HEK293 (cell line): ENCODE results near the gene LIN52.

Experiments used
- GLI2 ChIP-seq: fragments of 450-650 bp; formaldehyde crosslinking; IDR thresholded peaks from 2 replicates; pipeline ENCODE4; 2017; ENCODE audit warnings: missing biosample characterization, missing genetic modification characterization, low read depth, borderline replicate concordance
- HOXC10 ChIP-seq: sonication (generic); formaldehyde crosslinking; IDR thresholded peaks from 2 replicates; pipeline ENCODE4 v1.8.1; 2023; ENCODE audit warnings: mild to moderate bottlenecking, missing genetic modification reagents
- KLF1 ChIP-seq: fragments of 450-650 bp; formaldehyde crosslinking; IDR thresholded peaks from 2 replicates; pipeline ENCODE4 v1.5.1; 2016; ENCODE audit warnings: missing biosample characterization, missing genetic modification characterization
- SETDB1 ChIP-seq: IDR thresholded peaks from one replicate; pipeline ENCODE4 v1.6.1; 2017; ENCODE audit warnings: mild to moderate bottlenecking, low read length, moderate library complexity, mixed read lengths; ENCODE audit not compliant: insufficient read length
- TCF7L2 ChIP-seq: IDR thresholded peaks from 2 replicates; pipeline ENCODE4 v1.6.1; 2011; ENCODE audit warnings: low read depth, mild to moderate bottlenecking, inconsistent platforms, low read length, moderate library complexity, borderline replicate concordance
- ZBTB1 ChIP-seq: fragments of 450-650 bp; formaldehyde crosslinking; IDR thresholded peaks from 2 replicates; pipeline ENCODE4 v1.5.1; 2016; ENCODE audit warnings: missing biosample characterization, missing genetic modification characterization
- ZBTB17 ChIP-seq: fragments of 450-650 bp; formaldehyde crosslinking; IDR thresholded peaks from 2 replicates; pipeline ENCODE4 v1.5.1; 2016; ENCODE audit warnings: missing biosample characterization, missing genetic modification characterization
- ZBTB48 ChIP-seq: fragments of 450-650 bp; formaldehyde crosslinking; IDR thresholded peaks from 2 replicates; pipeline ENCODE4 v1.5.1; 2016; ENCODE audit warnings: missing biosample characterization, missing genetic modification characterization
- ZBTB7A ChIP-seq: fragments of 450-650 bp; formaldehyde crosslinking; IDR thresholded peaks from 2 replicates; pipeline ENCODE4 v1.5.1; 2016; ENCODE audit warnings: low read depth, missing biosample characterization, missing genetic modification characterization
- ZFP37 ChIP-seq: fragments of 450-650 bp; formaldehyde crosslinking; IDR thresholded peaks from 2 replicates; pipeline ENCODE4 v1.5.1; 2016; ENCODE audit warnings: missing biosample characterization, missing genetic modification characterization
- ZNF10 ChIP-seq: fragments of 450-650 bp; formaldehyde crosslinking; IDR thresholded peaks from 2 replicates; pipeline ENCODE4 v1.5.1; 2017; ENCODE audit warnings: missing biosample characterization, missing genetic modification characterization
- ZNF132 ChIP-seq: fragments of 450-650 bp; formaldehyde crosslinking; IDR thresholded peaks from 2 replicates; pipeline ENCODE4 v1.5.1; 2017; ENCODE audit warnings: missing biosample characterization, missing genetic modification characterization, borderline replicate concordance
- ZNF155 ChIP-seq: fragments of 450-650 bp; formaldehyde crosslinking; IDR thresholded peaks from 2 replicates; pipeline ENCODE4 v1.5.1; 2016; ENCODE audit warnings: missing biosample characterization, missing genetic modification characterization
- ZNF174 ChIP-seq: fragments of 450-650 bp; formaldehyde crosslinking; IDR thresholded peaks from 2 replicates; pipeline ENCODE4 v1.5.0; 2017; ENCODE audit warnings: missing biosample characterization, mild to moderate bottlenecking, missing genetic modification characterization
- ZNF19 ChIP-seq: fragments of 450-650 bp; formaldehyde crosslinking; IDR thresholded peaks from 2 replicates; pipeline ENCODE4; 2016; ENCODE audit warnings: missing biosample characterization, missing genetic modification characterization, low read depth
- ZNF2 ChIP-seq: fragments of 450-650 bp; formaldehyde crosslinking; IDR thresholded peaks from 2 replicates; pipeline ENCODE4 v1.5.1; 2016; ENCODE audit warnings: missing biosample characterization, missing genetic modification characterization
- ZNF214 ChIP-seq: fragments of 450-650 bp; formaldehyde crosslinking; IDR thresholded peaks from 2 replicates; pipeline ENCODE4 v1.5.1; 2017; ENCODE audit warnings: missing biosample characterization, mild to moderate bottlenecking, missing genetic modification characterization, borderline replicate concordance
- ZNF23 ChIP-seq: fragments of 450-650 bp; formaldehyde crosslinking; IDR thresholded peaks from 2 replicates; pipeline ENCODE4 v1.5.1; 2016; ENCODE audit warnings: missing biosample characterization, missing genetic modification characterization, borderline replicate concordance
- ZNF26 ChIP-seq: fragments of 450-650 bp; formaldehyde crosslinking; IDR thresholded peaks from 2 replicates; pipeline ENCODE4 v1.5.1; 2016; ENCODE audit warnings: missing biosample characterization, missing genetic modification characterization
- ZNF280C ChIP-seq: fragments of 450-650 bp; formaldehyde crosslinking; IDR thresholded peaks from 2 replicates; pipeline ENCODE4 v1.5.1; 2016; ENCODE audit warnings: missing biosample characterization, missing genetic modification characterization
- ZNF416 ChIP-seq: fragments of 450-650 bp; formaldehyde crosslinking; IDR thresholded peaks from 2 replicates; pipeline ENCODE4 v1.5.1; 2016; ENCODE audit warnings: missing biosample characterization, missing genetic modification characterization
- ZNF48 ChIP-seq: fragments of 450-650 bp; formaldehyde crosslinking; IDR thresholded peaks from 2 replicates; pipeline ENCODE4 v1.5.1; 2016; ENCODE audit warnings: missing biosample characterization, missing genetic modification characterization
- ZNF501 ChIP-seq: fragments of 450-650 bp; formaldehyde crosslinking; IDR thresholded peaks from 2 replicates; pipeline ENCODE4 v1.5.1; 2016; ENCODE audit warnings: missing biosample characterization, missing genetic modification characterization
- ZNF510 ChIP-seq: fragments of 450-650 bp; formaldehyde crosslinking; IDR thresholded peaks from 2 replicates; pipeline ENCODE4 v1.5.1; 2018; ENCODE audit warnings: mild to moderate bottlenecking, missing genetic modification characterization, missing biosample characterization; ENCODE audit not compliant: insufficient replicate concordance
- ZNF521 ChIP-seq: fragments of 450-650 bp; formaldehyde crosslinking; IDR thresholded peaks from 2 replicates; pipeline ENCODE4 v1.5.1; 2017; ENCODE audit warnings: missing biosample characterization, mild to moderate bottlenecking, missing genetic modification characterization
- ZNF529 ChIP-seq: fragments of 450-650 bp; formaldehyde crosslinking; IDR thresholded peaks from 2 replicates; pipeline ENCODE4 v1.5.1; 2017; ENCODE audit warnings: missing genetic modification characterization, missing biosample characterization; ENCODE audit not compliant: insufficient replicate concordance
- ZNF544 ChIP-seq: fragments of 450-650 bp; formaldehyde crosslinking; IDR thresholded peaks from 2 replicates; pipeline ENCODE4 v1.5.0; 2017; ENCODE audit warnings: missing biosample characterization, missing genetic modification characterization
- ZNF560 ChIP-seq: fragments of 450-650 bp; formaldehyde crosslinking; IDR thresholded peaks from 2 replicates; pipeline ENCODE4 v1.5.1; 2017; ENCODE audit warnings: missing biosample characterization, missing genetic modification characterization, borderline replicate concordance
- ZNF561 ChIP-seq: fragments of 450-650 bp; IDR thresholded peaks from 2 replicates; pipeline ENCODE4 v1.5.1; 2018; ENCODE audit warnings: missing biosample characterization, missing genetic modification characterization, borderline replicate concordance
- ZNF621 ChIP-seq: fragments of 450-650 bp; formaldehyde crosslinking; IDR thresholded peaks from 2 replicates; pipeline ENCODE4 v1.5.1; 2017; ENCODE audit warnings: missing biosample characterization, missing genetic modification characterization
- ZNF623 ChIP-seq: fragments of 450-650 bp; formaldehyde crosslinking; IDR thresholded peaks from 2 replicates; pipeline ENCODE4 v1.5.1; 2016; ENCODE audit warnings: missing biosample characterization, missing genetic modification characterization
- ZNF639 ChIP-seq: fragments of 450-650 bp; formaldehyde crosslinking; IDR thresholded peaks from 2 replicates; pipeline ENCODE4 v1.5.1; 2016; ENCODE audit warnings: missing biosample characterization, missing genetic modification characterization
- ZNF658 ChIP-seq: fragments of 450-650 bp; formaldehyde crosslinking; IDR thresholded peaks from 2 replicates; pipeline ENCODE4; 2016; ENCODE audit warnings: missing biosample characterization, missing genetic modification characterization
- ZNF660 ChIP-seq: fragments of 450-650 bp; IDR thresholded peaks from 2 replicates; pipeline ENCODE4 v1.5.1; 2018; ENCODE audit warnings: missing biosample characterization, mild to moderate bottlenecking, missing genetic modification characterization
- ZNF701 ChIP-seq: fragments of 450-650 bp; formaldehyde crosslinking; IDR thresholded peaks from 2 replicates; pipeline ENCODE4 v1.5.1; 2016; ENCODE audit warnings: missing biosample characterization, missing genetic modification characterization
- ZNF777 ChIP-seq: fragments of 450-650 bp; formaldehyde crosslinking; IDR thresholded peaks from 2 replicates; pipeline ENCODE4 v1.5.1; 2017; ENCODE audit warnings: missing biosample characterization, missing genetic modification characterization, borderline replicate concordance
- ZNF792 ChIP-seq: fragments of 450-650 bp; formaldehyde crosslinking; IDR thresholded peaks from 2 replicates; pipeline ENCODE4 v1.5.1; 2016; ENCODE audit warnings: missing biosample characterization, missing genetic modification characterization
- ZSCAN16 ChIP-seq: fragments of 450-650 bp; formaldehyde crosslinking; IDR thresholded peaks from 2 replicates; pipeline ENCODE4 v1.5.1; 2016; ENCODE audit warnings: missing biosample characterization, missing genetic modification characterization
- ZSCAN23 ChIP-seq: fragments of 450-650 bp; formaldehyde crosslinking; IDR thresholded peaks from 2 replicates; pipeline ENCODE4 v1.5.1; 2016; ENCODE audit warnings: missing biosample characterization, missing genetic modification characterization

Gene LIN52

GRCh38 chr14:74140374-74140850 is 55.7 kb downstream of the LIN52 start (continued):
- TF ChIP-seq ZNF132 (no peak), ZNF280C (tag by site-specific recombination) (no peak), ZNF529 (tag by site-specific recombination) (no peak), HOXC10 (CRISPR knock-in tag) (no peak), ZNF658 (tag by site-specific recombination) (no peak), ZBTB1 (0 out of 2 replicates have a peak, but pooled peaks have one; percentile 53), ZNF174 (tag by site-specific recombination) (0 out of 2 replicates have a peak, but pooled peaks have one; percentile 39), ZNF10 (tag by site-specific recombination) (peak; percentile 62), TCF7L2 (peak; percentile 97), ZNF777 (no peak), ZNF48 (tag by site-specific recombination) (no peak), SETDB1 (no peak), ZNF560 (no peak), ZBTB48 (peak; percentile 51; the same call in 1 of the 2 replicates), ZNF19 (tag by site-specific recombination) (peak; percentile 76; the same call in 1 of the 2 replicates), ZNF623 (tag by site-specific recombination) (peak; percentile 43), ZNF621 (no peak), ZNF214 (no peak), ZNF561 (tag by site-specific recombination) (peak; percentile 80; the same call in 1 of the 2 replicates), GLI2 (peak; percentile 96), ZBTB17 (tag by site-specific recombination) (peak; percentile 89), ZNF639 (peak; percentile 98), ZNF416 (tag by site-specific recombination) (no peak), KLF1 (tag by site-specific recombination) (peak; percentile 73), ZFP37 (tag by site-specific recombination) (no peak), ZNF792 (tag by site-specific recombination) (no peak), ZNF510 (tag by site-specific recombination) (no peak), ZNF521 (tag by site-specific recombination) (no peak), ZSCAN23 (tag by site-specific recombination) (peak; percentile 99), ZSCAN16 (tag by site-specific recombination) (peak; percentile 65; the same call in 1 of the 2 replicates), ZNF544 (tag by site-specific recombination) (no peak), ZNF155 (tag by site-specific recombination) (no peak), ZNF23 (tag by site-specific recombination) (no peak), ZNF660 (tag by site-specific recombination) (no peak), ZNF26 (tag by site-specific recombination) (no peak), ZNF501 (tag by site-specific recombination) (0 out of 2 replicates have a peak, but pooled peaks have one; percentile 44), ZNF701 (no peak), ZBTB7A (tag by site-specific recombination) (no peak), ZNF2 (tag by site-specific recombination) (peak; percentile 71; the same call in 1 of the 2 replicates)
